GM23338 (cell line): ENCODE measurements around the gene ATP1B3. TPM values are rescaled to one million over a fixed set of nuclear protein-coding genes. Genes with fewer than 3 reads are reported as not detected.

Experiments used
- ATAC-seq: fragments of 200-7000 bp; cut with Tn5 transposase; 3 replicates; pipeline ENCODE4 v1.9.1; 2020
- DNase-seq: peaks from one replicate; pipeline ENCODE4 v3.0.0-alpha.2; 2015; ENCODE audit warnings: low spot score
- H2AFZ ChIP-seq: fragments of 200-600 bp; sonication (generic); 2 replicates; pipeline ENCODE4 v1.8.0; 2016; ENCODE audit warnings: antibody characterized with exemption, mild to moderate bottlenecking, moderate library complexity
- H3F3A ChIP-seq: fragments of 200-600 bp; sonication (generic); replicated peaks from 2 replicates; pipeline ENCODE4 v1.8.0; 2017; ENCODE audit warnings: antibody characterized with exemption, mixed run types, low read depth
- H3K27ac ChIP-seq: fragments of 200-600 bp; sonication (generic); 2 replicates; pipeline ENCODE4 v1.6.1; 2016; ENCODE audit warnings: low read depth
- H3K27me3 ChIP-seq: fragments of 200-600 bp; sonication (generic); 2 replicates; pipeline ENCODE4 v1.8.0; 2016; ENCODE audit warnings: mild to moderate bottlenecking, mixed run types, moderate library complexity; ENCODE audit not compliant: insufficient read depth
- H3K36me3 ChIP-seq: fragments of 200-600 bp; sonication (generic); 2 replicates; pipeline ENCODE4 v1.8.0; 2016; ENCODE audit warnings: mild to moderate bottlenecking; ENCODE audit not compliant: insufficient read depth
- H3K4me1 ChIP-seq: fragments of 200-600 bp; sonication (generic); 2 replicates; pipeline ENCODE4 v1.8.0; 2016; ENCODE audit warnings: mild to moderate bottlenecking, moderate library complexity; ENCODE audit not compliant: insufficient read depth
- H3K4me2 ChIP-seq: fragments of 200-600 bp; sonication (generic); 2 replicates; pipeline ENCODE4 v1.7.1; 2017; ENCODE audit warnings: mixed run types
- H3K4me3 ChIP-seq: fragments of 200-600 bp; sonication (generic); 2 replicates; pipeline ENCODE4 v1.6.1; 2016; ENCODE audit warnings: mixed run types
- H3K79me2 ChIP-seq: fragments of 200-600 bp; sonication (generic); replicated peaks from 2 replicates; pipeline ENCODE4 v1.8.0; 2017; ENCODE audit warnings: mild to moderate bottlenecking; ENCODE audit not compliant: insufficient read depth
- H3K9me2 ChIP-seq: fragments of 200-600 bp; sonication (generic); 2 replicates; pipeline ENCODE4 v1.8.0; 2017; ENCODE audit not compliant: insufficient read depth
- H4K20me1 ChIP-seq: fragments of 200-600 bp; sonication (generic); replicated peaks from 2 replicates; pipeline ENCODE4 v1.8.0; 2017; ENCODE audit warnings: mild to moderate bottlenecking; ENCODE audit not compliant: insufficient read depth
- H3K27ac Mint-ChIP-seq: 2 replicates; pipeline ENCODE4 v1.8.0; 2020; ENCODE audit warnings: inconsistent platforms, mild to moderate bottlenecking, moderate library complexity, mixed read lengths
- H3K27me3 Mint-ChIP-seq: 3 replicates; pipeline ENCODE4 v1.8.0; 2022; ENCODE audit warnings: low read depth, mild to moderate bottlenecking, moderate library complexity, mixed read lengths, inconsistent platforms; ENCODE audit not compliant: insufficient read depth, poor library complexity
- H3K36me3 Mint-ChIP-seq: 3 replicates; pipeline ENCODE4 v1.8.0; 2021; ENCODE audit warnings: low read depth, mild to moderate bottlenecking, inconsistent platforms, moderate library complexity, mixed read lengths
- H3K4me1 Mint-ChIP-seq: 3 replicates; pipeline ENCODE4 v1.8.0; 2020; ENCODE audit warnings: mild to moderate bottlenecking, inconsistent platforms, mixed read lengths
- H3K4me3 Mint-ChIP-seq: 3 replicates; pipeline ENCODE4 v1.8.0; 2021; ENCODE audit warnings: moderate library complexity, mild to moderate bottlenecking, inconsistent platforms, mixed read lengths
- H3K9me3 Mint-ChIP-seq: 3 replicates; pipeline ENCODE4 v1.8.0; 2020; ENCODE audit warnings: moderate library complexity, mild to moderate bottlenecking, inconsistent platforms, mixed read lengths
- CREB1 ChIP-seq: fragments of 250-450 bp; sonication (Bioruptor Pico); IDR thresholded peaks from 2 replicates; pipeline ENCODE4 v1.5.0; 2020; ENCODE audit warnings: low read depth, mild to moderate bottlenecking, moderate library complexity
- CTCF ChIP-seq, 2 experiments: fragments of 200-600 bp in 1 of 2; sonication (generic) in 1 of 2; conservative IDR thresholded peaks; 2 replicates each; pipeline versions ENCODE4 v1.5.1 to v1.6.1; 2016 to 2017; ENCODE audit warnings: antibody characterized with exemption in 2 of 2, low read depth in 2 of 2, mild to moderate bottlenecking in 2 of 2, moderate library complexity in 1 of 2
- ETS1 ChIP-seq: IDR thresholded peaks from 2 replicates; pipeline ENCODE4 v1.6.1; 2016; ENCODE audit warnings: antibody characterized with exemption
- EZH2 ChIP-seq: fragments of 200-600 bp; sonication (generic); IDR thresholded peaks from one replicate; pipeline ENCODE4 v1.8.0; 2017; ENCODE audit warnings: antibody characterized with exemption, mild to moderate bottlenecking, low read depth; ENCODE audit not compliant: unreplicated experiment
- EZH2phosphoT487 ChIP-seq: fragments of 200-600 bp; sonication (generic); IDR thresholded peaks from one replicate; pipeline ENCODE4 v1.8.1; 2018; ENCODE audit warnings: antibody characterized with exemption; ENCODE audit not compliant: unreplicated experiment
- JUNB ChIP-seq: IDR thresholded peaks from one replicate; pipeline ENCODE4 v1.6.1; 2016; ENCODE audit warnings: antibody characterized with exemption; ENCODE audit not compliant: unreplicated experiment
- NANOG ChIP-seq: IDR thresholded peaks from 2 replicates; pipeline ENCODE4 v1.6.1; 2016; ENCODE audit warnings: antibody characterized with exemption, borderline replicate concordance
- POLR2AphosphoS5 ChIP-seq: IDR thresholded peaks from 2 replicates; pipeline ENCODE4 v1.6.1; 2016; ENCODE audit warnings: antibody characterized with exemption, low read depth
- REST ChIP-seq: IDR thresholded peaks from one replicate; pipeline ENCODE4 v1.6.1; 2018; ENCODE audit warnings: antibody characterized with exemption; ENCODE audit not compliant: unreplicated experiment
- STAT1 ChIP-seq: IDR thresholded peaks from one replicate; pipeline ENCODE4 v1.6.1; 2016; ENCODE audit warnings: antibody characterized with exemption; ENCODE audit not compliant: unreplicated experiment
- ZNF114 ChIP-seq: fragments of 250-450 bp; sonication (Bioruptor Pico); IDR thresholded peaks from 2 replicates; pipeline ENCODE4 v1.5.0; 2020; ENCODE audit warnings: mild to moderate bottlenecking, moderate library complexity
- ZNF331 ChIP-seq: fragments of 250-450 bp; sonication (Bioruptor Pico); IDR thresholded peaks from 2 replicates; pipeline ENCODE4 v1.5.0; 2020; ENCODE audit warnings: low read depth, mild to moderate bottlenecking, moderate library complexity
- ZNF462 ChIP-seq: fragments of 250-450 bp; sonication (Bioruptor Pico); IDR thresholded peaks from 2 replicates; pipeline ENCODE4 v1.5.0; 2020; ENCODE audit warnings: mild to moderate bottlenecking, moderate library complexity
- polyA plus RNA-seq: library from polyadenylated mRNA; unstranded; fragments of >200 nt; fragmentation: Nextera tagmentation; extraction: Ambion mirVana; gene quantifications from 2 replicates; pipeline ENCODE4 v1.2.1, GENCODE V29; 2016
- total RNA-seq: library from RNA; depleted of rRNA; stranded (reverse); fragments of >200 nt; shearing (Covaris generic); gene quantifications from 2 replicates; pipeline ENCODE4 v1.2.3, GENCODE V29; 2014

Gene ATP1B3
- total and polyA plus RNA-seq, 2 experiments from 2014 or later: 135 to 315 TPM

GRCh38 chr3:141965471-141965870, 89.0 kb downstream of the ATP1B3 start:
- Histone ChIP-seq H3K4me2 (no peak overlapping the region), H3K4me1 (no peaks in the 10 kb centered on the region), H2AFZ (no peak overlapping the region), H3K79me2 (no peaks in the 10 kb centered on the region), H4K20me1 (no peaks in the 10 kb centered on the region), H3F3A (peaks cover 5% of the 10 kb centered on the region), H3K4me3 (no peak overlapping the region), H3K9me2 (no peaks in the 10 kb centered on the region), H3K27ac (0 out of 2 replicates have a peak overlapping the region, but pooled peaks have one; percentile 27), H3K36me3 (peaks cover 27% of the 10 kb centered on the region), H3K27me3 (no peaks in the 10 kb centered on the region)
- Mint-ChIP-seq H3K4me3 (no peak overlapping the region), H3K36me3 (peaks cover 62% of the 10 kb centered on the region), H3K27me3 (peaks cover 9% of the 10 kb centered on the region), H3K27ac (no peak overlapping the region), H3K4me1 (no peaks in the 10 kb centered on the region), H3K9me3 (no peaks in the 10 kb centered on the region)
- no peak for DNase-seq
- TF ChIP-seq REST: no peak
- no peak for TF ChIP-seq EZH2phosphoT487
- TF ChIP-seq ETS1: no peak
- no peak for TF ChIP-seq CREB1 (CRISPR knock-in tag)
- no peak for TF ChIP-seq JUNB
- no peak for TF ChIP-seq ZNF331 (CRISPR knock-in tag)
- TF ChIP-seq CTCF (conservative IDR thresholded peaks at IDR 0.05; ENCODE audit: low read depth in 2 of 2): no peak
- TF ChIP-seq ZNF462 (CRISPR knock-in tag): no peak
- TF ChIP-seq STAT1: no peak
- no peak for TF ChIP-seq POLR2AphosphoS5
- TF ChIP-seq ZNF114 (CRISPR knock-in tag): no peak
- no peak for TF ChIP-seq NANOG
- TF ChIP-seq EZH2: no peak
- no peak for ATAC-seq
